GM23338 (cell line): ENCODE data around the gene RBM43. TPM values are rescaled to one million over a fixed set of nuclear protein-coding genes. Genes with fewer than 3 reads are reported as not detected.

Experiments
- ATAC-seq: fragments of 200-7000 bp; cut with Tn5 transposase; 3 replicates; pipeline ENCODE4 v1.9.1; 2020
- DNase-seq: peaks from one replicate; pipeline ENCODE4 v3.0.0-alpha.2; 2015; ENCODE audit warnings: low spot score
- H2AFZ ChIP-seq: fragments of 200-600 bp; sonication (generic); 2 replicates; pipeline ENCODE4 v1.8.0; 2016; ENCODE audit warnings: antibody characterized with exemption, mild to moderate bottlenecking, moderate library complexity
- H3F3A ChIP-seq: fragments of 200-600 bp; sonication (generic); replicated peaks from 2 replicates; pipeline ENCODE4 v1.8.0; 2017; ENCODE audit warnings: antibody characterized with exemption, mixed run types, low read depth
- H3K27ac ChIP-seq: fragments of 200-600 bp; sonication (generic); 2 replicates; pipeline ENCODE4 v1.6.1; 2016; ENCODE audit warnings: low read depth
- H3K27me3 ChIP-seq: fragments of 200-600 bp; sonication (generic); 2 replicates; pipeline ENCODE4 v1.8.0; 2016; ENCODE audit warnings: mild to moderate bottlenecking, mixed run types, moderate library complexity; ENCODE audit not compliant: insufficient read depth
- H3K36me3 ChIP-seq: fragments of 200-600 bp; sonication (generic); 2 replicates; pipeline ENCODE4 v1.8.0; 2016; ENCODE audit warnings: mild to moderate bottlenecking; ENCODE audit not compliant: insufficient read depth
- H3K4me1 ChIP-seq: fragments of 200-600 bp; sonication (generic); 2 replicates; pipeline ENCODE4 v1.8.0; 2016; ENCODE audit warnings: mild to moderate bottlenecking, moderate library complexity; ENCODE audit not compliant: insufficient read depth
- H3K4me2 ChIP-seq: fragments of 200-600 bp; sonication (generic); 2 replicates; pipeline ENCODE4 v1.7.1; 2017; ENCODE audit warnings: mixed run types
- H3K4me3 ChIP-seq: fragments of 200-600 bp; sonication (generic); 2 replicates; pipeline ENCODE4 v1.6.1; 2016; ENCODE audit warnings: mixed run types
- H3K79me2 ChIP-seq: fragments of 200-600 bp; sonication (generic); replicated peaks from 2 replicates; pipeline ENCODE4 v1.8.0; 2017; ENCODE audit warnings: mild to moderate bottlenecking; ENCODE audit not compliant: insufficient read depth
- H3K9me2 ChIP-seq: fragments of 200-600 bp; sonication (generic); 2 replicates; pipeline ENCODE4 v1.8.0; 2017; ENCODE audit not compliant: insufficient read depth
- H4K20me1 ChIP-seq: fragments of 200-600 bp; sonication (generic); replicated peaks from 2 replicates; pipeline ENCODE4 v1.8.0; 2017; ENCODE audit warnings: mild to moderate bottlenecking; ENCODE audit not compliant: insufficient read depth
- H3K27ac Mint-ChIP-seq: 2 replicates; pipeline ENCODE4 v1.8.0; 2020; ENCODE audit warnings: inconsistent platforms, mild to moderate bottlenecking, moderate library complexity, mixed read lengths
- H3K27me3 Mint-ChIP-seq: 3 replicates; pipeline ENCODE4 v1.8.0; 2022; ENCODE audit warnings: low read depth, mild to moderate bottlenecking, moderate library complexity, mixed read lengths, inconsistent platforms; ENCODE audit not compliant: insufficient read depth, poor library complexity
- H3K36me3 Mint-ChIP-seq: 3 replicates; pipeline ENCODE4 v1.8.0; 2021; ENCODE audit warnings: low read depth, mild to moderate bottlenecking, inconsistent platforms, moderate library complexity, mixed read lengths
- H3K4me1 Mint-ChIP-seq: 3 replicates; pipeline ENCODE4 v1.8.0; 2020; ENCODE audit warnings: mild to moderate bottlenecking, inconsistent platforms, mixed read lengths
- H3K4me3 Mint-ChIP-seq: 3 replicates; pipeline ENCODE4 v1.8.0; 2021; ENCODE audit warnings: moderate library complexity, mild to moderate bottlenecking, inconsistent platforms, mixed read lengths
- H3K9me3 Mint-ChIP-seq: 3 replicates; pipeline ENCODE4 v1.8.0; 2020; ENCODE audit warnings: moderate library complexity, mild to moderate bottlenecking, inconsistent platforms, mixed read lengths
- EZH2 ChIP-seq: fragments of 200-600 bp; sonication (generic); IDR thresholded peaks from one replicate; pipeline ENCODE4 v1.8.0; 2017; ENCODE audit warnings: antibody characterized with exemption, mild to moderate bottlenecking, low read depth; ENCODE audit not compliant: unreplicated experiment
- EZH2phosphoT487 ChIP-seq: fragments of 200-600 bp; sonication (generic); IDR thresholded peaks from one replicate; pipeline ENCODE4 v1.8.1; 2018; ENCODE audit warnings: antibody characterized with exemption; ENCODE audit not compliant: unreplicated experiment
- JUNB ChIP-seq: IDR thresholded peaks from one replicate; pipeline ENCODE4 v1.6.1; 2016; ENCODE audit warnings: antibody characterized with exemption; ENCODE audit not compliant: unreplicated experiment
- NANOG ChIP-seq: IDR thresholded peaks from 2 replicates; pipeline ENCODE4 v1.6.1; 2016; ENCODE audit warnings: antibody characterized with exemption, borderline replicate concordance
- POLR2AphosphoS5 ChIP-seq: IDR thresholded peaks from 2 replicates; pipeline ENCODE4 v1.6.1; 2016; ENCODE audit warnings: antibody characterized with exemption, low read depth
- ZNF114 ChIP-seq: fragments of 250-450 bp; sonication (Bioruptor Pico); IDR thresholded peaks from 2 replicates; pipeline ENCODE4 v1.5.0; 2020; ENCODE audit warnings: mild to moderate bottlenecking, moderate library complexity
- ZNF331 ChIP-seq: fragments of 250-450 bp; sonication (Bioruptor Pico); IDR thresholded peaks from 2 replicates; pipeline ENCODE4 v1.5.0; 2020; ENCODE audit warnings: low read depth, mild to moderate bottlenecking, moderate library complexity
- polyA plus RNA-seq: library from polyadenylated mRNA; unstranded; fragments of >200 nt; fragmentation: Nextera tagmentation; extraction: Ambion mirVana; gene quantifications from 2 replicates; pipeline ENCODE4 v1.2.1, GENCODE V29; 2016
- total RNA-seq: library from RNA; depleted of rRNA; stranded (reverse); fragments of >200 nt; shearing (Covaris generic); gene quantifications from 2 replicates; pipeline ENCODE4 v1.2.3, GENCODE V29; 2014
- TF ChIP-seq, protein P1 (sequence below), 2 experiments: fragments of 200-600 bp in 1 of 2; sonication (generic) in 1 of 2; conservative IDR thresholded peaks; 2 replicates each; pipeline versions ENCODE4 v1.5.1 to v1.6.1; 2016 to 2017; ENCODE audit warnings: antibody characterized with exemption in 2 of 2, low read depth in 2 of 2, mild to moderate bottlenecking in 2 of 2, moderate library complexity in 1 of 2
- TF ChIP-seq, protein P2 (sequence below): fragments of 250-450 bp; sonication (Bioruptor Pico); IDR thresholded peaks from 2 replicates; pipeline ENCODE4 v1.5.0; 2020; ENCODE audit warnings: mild to moderate bottlenecking, moderate library complexity

RBM43 gene
- total and polyA plus RNA-seq, 2 experiments from 2014 or later, result 3.3 to 3.4 TPM

DNA sequence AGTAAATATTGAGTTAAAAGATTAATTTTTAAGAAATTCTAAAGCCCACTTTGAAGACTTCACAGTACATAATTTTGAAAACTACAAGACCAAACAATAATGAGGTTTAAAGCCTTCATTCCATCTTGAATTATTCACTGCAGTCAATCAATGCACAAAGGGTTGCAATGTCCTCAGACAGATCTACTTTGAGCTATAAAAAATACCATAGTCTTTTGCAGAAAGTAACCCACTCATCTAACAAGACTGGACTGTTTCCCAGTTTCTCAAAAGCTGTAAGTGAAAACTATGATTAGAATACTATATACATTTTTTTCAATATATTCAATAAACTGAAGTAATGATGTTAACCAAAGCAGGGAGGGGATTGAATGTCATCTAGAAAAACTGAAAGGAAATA lies 10.2 kb upstream of the RBM43 start:
- Histone ChIP-seq H3K27ac (no peak overlapping the region), H3K4me3 (no peak overlapping the region), H3K4me1 (peaks cover 3% of the 10 kb centered on the region; the same call in 1 of the 2 replicates), H4K20me1 (no peaks in the 10 kb centered on the region), H3K27me3 (no peaks in the 10 kb centered on the region), H3K36me3 (no peaks in the 10 kb centered on the region), H3K4me2 (no peak overlapping the region), H3K79me2 (no peaks in the 10 kb centered on the region), H2AFZ (no peak overlapping the region), H3F3A (no peaks in the 10 kb centered on the region; the same call in 1 of the 2 replicates), H3K9me2 (peaks cover 1% of the 10 kb centered on the region; the same call in 1 of the 2 replicates)
- Mint-ChIP-seq H3K4me1 (no peaks in the 10 kb centered on the region; the same call in 2 of the 3 replicates), H3K4me3 (no peak overlapping the region), H3K27ac (no peak overlapping the region), H3K9me3 (no peaks in the 10 kb centered on the region; the same call in 2 of the 3 replicates), H3K27me3 (no peaks in the 10 kb centered on the region), H3K36me3 (no peaks in the 10 kb centered on the region)
- DNase-seq (no peak), ATAC-seq (no peak)
- TF ChIP-seq POLR2AphosphoS5 (no peak), ZNF114 (CRISPR knock-in tag) (no peak)

DNA sequence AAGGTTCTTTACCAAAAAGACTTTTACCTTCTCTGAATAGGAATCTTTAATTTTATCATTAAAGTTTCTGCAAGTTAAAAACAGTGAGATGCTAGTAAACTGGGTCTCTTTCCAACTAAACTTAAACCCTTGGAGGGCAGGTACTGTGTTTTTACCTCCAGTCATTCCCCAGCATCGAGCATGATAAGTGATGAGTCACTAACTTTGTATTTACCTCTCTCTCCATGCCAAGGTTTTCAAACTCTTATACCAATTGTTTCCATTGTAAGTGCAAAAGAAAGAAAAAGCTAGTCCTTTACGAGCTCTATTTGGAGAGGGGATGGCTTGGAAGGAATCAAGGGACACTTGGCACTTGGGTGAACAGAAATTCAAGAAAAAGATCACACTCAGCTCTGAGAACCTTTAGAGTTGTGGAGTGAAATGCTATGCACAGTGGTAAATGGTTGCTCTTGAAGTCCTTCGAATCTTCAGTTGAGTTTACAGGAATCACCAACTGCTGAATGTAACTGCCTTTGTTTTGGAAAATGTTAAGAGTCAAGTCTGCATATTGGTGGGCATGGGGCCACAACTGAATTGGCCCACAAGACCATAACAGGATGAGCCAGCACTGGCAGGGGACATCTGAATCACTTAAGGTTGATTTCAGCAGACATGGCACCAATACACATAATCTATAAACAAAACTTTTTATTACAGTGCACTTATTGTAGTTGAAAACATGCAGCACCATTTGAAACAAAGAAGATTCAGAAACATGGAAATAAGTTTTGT lies 8.3 kb upstream of the RBM43 start:
- H3K4me1 ChIP-seq, result peaks cover 3% of the 10 kb centered on the region; the same call in 1 of the 2 replicates
- Mint-ChIP-seq H3K36me3 (no peaks in the 10 kb centered on the region), H3K4me3 (no peak overlapping the region), H3K27me3 (no peaks in the 10 kb centered on the region), H3K9me3 (no peaks in the 10 kb centered on the region; the same call in 2 of the 3 replicates), H3K27ac (no peak overlapping the region), H3K4me1 (no peaks in the 10 kb centered on the region; the same call in 2 of the 3 replicates)
- H4K20me1 ChIP-seq, result no peaks in the 10 kb centered on the region
- no peaks in the 10 kb centered on the region for H3K27me3 ChIP-seq
- peaks cover 5% of the 10 kb centered on the region; the same call in 1 of the 2 replicates for H3K9me2 ChIP-seq
- no peak overlapping the region for H3K4me2 ChIP-seq
- ATAC-seq (no peak), DNase-seq (no peak)
- TF ChIP-seq EZH2phosphoT487 (no peak), NANOG (no peak), ZNF331 (CRISPR knock-in tag) (no peak), EZH2 (no peak), JUNB (no peak)
- TF ChIP-seq, protein P1, sequence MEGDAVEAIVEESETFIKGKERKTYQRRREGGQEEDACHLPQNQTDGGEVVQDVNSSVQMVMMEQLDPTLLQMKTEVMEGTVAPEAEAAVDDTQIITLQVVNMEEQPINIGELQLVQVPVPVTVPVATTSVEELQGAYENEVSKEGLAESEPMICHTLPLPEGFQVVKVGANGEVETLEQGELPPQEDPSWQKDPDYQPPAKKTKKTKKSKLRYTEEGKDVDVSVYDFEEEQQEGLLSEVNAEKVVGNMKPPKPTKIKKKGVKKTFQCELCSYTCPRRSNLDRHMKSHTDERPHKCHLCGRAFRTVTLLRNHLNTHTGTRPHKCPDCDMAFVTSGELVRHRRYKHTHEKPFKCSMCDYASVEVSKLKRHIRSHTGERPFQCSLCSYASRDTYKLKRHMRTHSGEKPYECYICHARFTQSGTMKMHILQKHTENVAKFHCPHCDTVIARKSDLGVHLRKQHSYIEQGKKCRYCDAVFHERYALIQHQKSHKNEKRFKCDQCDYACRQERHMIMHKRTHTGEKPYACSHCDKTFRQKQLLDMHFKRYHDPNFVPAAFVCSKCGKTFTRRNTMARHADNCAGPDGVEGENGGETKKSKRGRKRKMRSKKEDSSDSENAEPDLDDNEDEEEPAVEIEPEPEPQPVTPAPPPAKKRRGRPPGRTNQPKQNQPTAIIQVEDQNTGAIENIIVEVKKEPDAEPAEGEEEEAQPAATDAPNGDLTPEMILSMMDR (conservative IDR thresholded peaks at IDR 0.05; ENCODE audit: low read depth in 2 of 2), result no peak
- TF ChIP-seq, protein P2, sequence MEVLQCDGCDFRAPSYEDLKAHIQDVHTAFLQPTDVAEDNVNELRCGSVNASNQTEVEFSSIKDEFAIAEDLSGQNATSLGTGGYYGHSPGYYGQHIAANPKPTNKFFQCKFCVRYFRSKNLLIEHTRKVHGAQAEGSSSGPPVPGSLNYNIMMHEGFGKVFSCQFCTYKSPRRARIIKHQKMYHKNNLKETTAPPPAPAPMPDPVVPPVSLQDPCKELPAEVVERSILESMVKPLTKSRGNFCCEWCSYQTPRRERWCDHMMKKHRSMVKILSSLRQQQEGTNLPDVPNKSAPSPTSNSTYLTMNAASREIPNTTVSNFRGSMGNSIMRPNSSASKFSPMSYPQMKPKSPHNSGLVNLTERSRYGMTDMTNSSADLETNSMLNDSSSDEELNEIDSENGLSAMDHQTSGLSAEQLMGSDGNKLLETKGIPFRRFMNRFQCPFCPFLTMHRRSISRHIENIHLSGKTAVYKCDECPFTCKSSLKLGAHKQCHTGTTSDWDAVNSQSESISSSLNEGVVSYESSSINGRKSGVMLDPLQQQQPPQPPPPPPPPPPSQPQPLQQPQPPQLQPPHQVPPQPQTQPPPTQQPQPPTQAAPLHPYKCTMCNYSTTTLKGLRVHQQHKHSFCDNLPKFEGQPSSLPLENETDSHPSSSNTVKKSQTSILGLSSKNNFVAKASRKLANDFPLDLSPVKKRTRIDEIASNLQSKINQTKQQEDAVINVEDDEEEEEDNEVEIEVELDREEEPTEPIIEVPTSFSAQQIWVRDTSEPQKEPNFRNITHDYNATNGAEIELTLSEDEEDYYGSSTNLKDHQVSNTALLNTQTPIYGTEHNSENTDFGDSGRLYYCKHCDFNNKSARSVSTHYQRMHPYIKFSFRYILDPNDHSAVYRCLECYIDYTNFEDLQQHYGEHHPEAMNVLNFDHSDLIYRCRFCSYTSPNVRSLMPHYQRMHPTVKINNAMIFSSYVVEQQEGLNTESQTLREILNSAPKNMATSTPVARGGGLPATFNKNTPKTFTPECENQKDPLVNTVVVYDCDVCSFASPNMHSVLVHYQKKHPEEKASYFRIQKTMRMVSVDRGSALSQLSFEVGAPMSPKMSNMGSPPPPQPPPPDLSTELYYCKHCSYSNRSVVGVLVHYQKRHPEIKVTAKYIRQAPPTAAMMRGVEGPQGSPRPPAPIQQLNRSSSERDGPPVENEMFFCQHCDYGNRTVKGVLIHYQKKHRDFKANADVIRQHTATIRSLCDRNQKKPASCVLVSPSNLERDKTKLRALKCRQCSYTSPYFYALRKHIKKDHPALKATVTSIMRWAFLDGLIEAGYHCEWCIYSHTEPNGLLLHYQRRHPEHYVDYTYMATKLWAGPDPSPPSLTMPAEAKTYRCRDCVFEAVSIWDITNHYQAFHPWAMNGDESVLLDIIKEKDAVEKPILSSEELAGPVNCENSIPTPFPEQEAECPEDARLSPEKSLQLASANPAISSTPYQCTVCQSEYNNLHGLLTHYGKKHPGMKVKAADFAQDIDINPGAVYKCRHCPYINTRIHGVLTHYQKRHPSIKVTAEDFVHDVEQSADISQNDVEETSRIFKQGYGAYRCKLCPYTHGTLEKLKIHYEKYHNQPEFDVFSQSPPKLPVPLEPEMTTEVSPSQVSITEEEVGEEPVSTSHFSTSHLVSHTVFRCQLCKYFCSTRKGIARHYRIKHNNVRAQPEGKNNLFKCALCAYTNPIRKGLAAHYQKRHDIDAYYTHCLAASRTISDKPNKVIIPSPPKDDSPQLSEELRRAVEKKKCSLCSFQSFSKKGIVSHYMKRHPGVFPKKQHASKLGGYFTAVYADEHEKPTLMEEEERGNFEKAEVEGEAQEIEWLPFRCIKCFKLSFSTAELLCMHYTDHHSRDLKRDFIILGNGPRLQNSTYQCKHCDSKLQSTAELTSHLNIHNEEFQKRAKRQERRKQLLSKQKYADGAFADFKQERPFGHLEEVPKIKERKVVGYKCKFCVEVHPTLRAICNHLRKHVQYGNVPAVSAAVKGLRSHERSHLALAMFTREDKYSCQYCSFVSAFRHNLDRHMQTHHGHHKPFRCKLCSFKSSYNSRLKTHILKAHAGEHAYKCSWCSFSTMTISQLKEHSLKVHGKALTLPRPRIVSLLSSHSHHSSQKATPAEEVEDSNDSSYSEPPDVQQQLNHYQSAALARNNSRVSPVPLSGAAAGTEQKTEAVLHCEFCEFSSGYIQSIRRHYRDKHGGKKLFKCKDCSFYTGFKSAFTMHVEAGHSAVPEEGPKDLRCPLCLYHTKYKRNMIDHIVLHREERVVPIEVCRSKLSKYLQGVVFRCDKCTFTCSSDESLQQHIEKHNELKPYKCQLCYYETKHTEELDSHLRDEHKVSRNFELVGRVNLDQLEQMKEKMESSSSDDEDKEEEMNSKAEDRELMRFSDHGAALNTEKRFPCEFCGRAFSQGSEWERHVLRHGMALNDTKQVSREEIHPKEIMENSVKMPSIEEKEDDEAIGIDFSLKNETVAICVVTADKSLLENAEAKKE, result no peak
- H3F3A ChIP-seq, result no peaks in the 10 kb centered on the region; the same call in 1 of the 2 replicates
- H3K79me2 ChIP-seq, result no peaks in the 10 kb centered on the region
- no peak overlapping the region for H3K4me3 ChIP-seq
- H2AFZ ChIP-seq, result no peak overlapping the region
- no peak overlapping the region for H3K27ac ChIP-seq
- H3K36me3 ChIP-seq, result no peaks in the 10 kb centered on the region
